Esophagus squamous epithelium (tissue), 4 donors: ENCODE measurements around the gene SPEN.

Experiments used
- CTCF ChIP-seq, 6 experiments: fragments of 450-650 bp in 4 of 6; fragments of 200-600 bp in 2 of 6; sonication (generic) in 2 of 6; IDR thresholded peaks; one replicate each; pipeline ENCODE4 v1.5.1; 2016 to 2019; ENCODE audit warnings: antibody characterized with exemption in 6 of 6, mild to moderate bottlenecking in 4 of 6, moderate library complexity in 4 of 6
- POLR2A ChIP-seq, 4 donors: fragments of 450-650 bp; IDR thresholded peaks; one replicate each; pipeline ENCODE4 v1.6.1; 2017; ENCODE audit warnings: antibody characterized with exemption in 4 of 4, mild to moderate bottlenecking in 4 of 4, moderate library complexity in 3 of 4

DNA sequence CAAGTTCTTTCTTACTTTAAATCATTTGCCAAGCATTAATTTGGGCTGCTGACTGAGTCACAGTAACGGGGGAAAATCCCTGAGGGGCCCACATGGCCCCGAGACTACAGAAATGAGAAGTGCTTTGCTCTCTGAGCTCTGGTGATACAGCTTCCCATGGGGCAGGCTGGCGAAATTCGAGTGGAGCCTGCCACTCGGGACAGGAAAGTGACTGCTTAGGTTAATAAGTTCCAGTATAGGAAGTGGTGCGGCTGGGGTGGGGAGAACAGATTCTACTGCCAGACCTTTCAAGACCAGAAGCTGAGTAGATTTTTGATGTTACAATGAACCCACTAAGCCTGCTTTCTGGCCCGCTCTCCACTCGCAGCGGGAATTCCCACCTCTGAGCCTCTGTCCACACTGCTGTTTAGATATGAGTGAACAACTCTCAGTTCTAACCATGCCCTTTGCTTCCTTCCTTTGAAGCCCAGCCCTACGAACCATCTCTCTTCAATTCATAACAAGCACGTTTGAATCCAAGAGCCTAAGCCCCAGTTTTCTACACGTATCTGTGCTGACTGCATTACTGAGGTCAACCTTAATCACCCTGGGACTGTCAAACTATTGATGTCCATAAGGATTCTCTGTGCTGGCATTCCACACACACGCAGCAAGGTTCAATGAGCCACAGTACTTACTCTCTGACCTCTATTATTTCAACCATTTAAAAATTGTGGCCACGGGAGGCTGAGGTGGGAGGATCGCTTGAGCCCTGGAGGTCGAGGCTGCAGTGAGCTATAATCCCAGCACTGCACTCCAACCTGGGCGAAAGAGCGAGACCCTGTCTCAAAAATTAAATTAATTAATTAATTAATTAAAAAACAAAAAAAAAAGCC is 118.8 kb downstream of the SPEN start:
- TF ChIP-seq CTCF (IDR thresholded peaks at IDR 0.05) (no peak), POLR2A (IDR thresholded peaks at IDR 0.05) (no peak)
